Measurements from ENCODE around the gene BCAP31.

- TF ChIP-seq CTCF (IDR thresholded peaks at IDR 0.05) (no peak), POLR2A (IDR thresholded peaks at IDR 0.05) (no peak)
Measured at GRCh38 chrX:153714256-153714655, 9.9 kb downstream of the BCAP31 start.

Data from gastroesophageal sphincter (tissue), 3 donors.